ENCODE measurements around the gene ADCY4.
"Not testable (repeated sequence)": the region's sequence is repeated elsewhere in the genome, so short reads cannot be mapped to it uniquely, and the experiment has no call there.

The ADCY4 gene

DNA sequence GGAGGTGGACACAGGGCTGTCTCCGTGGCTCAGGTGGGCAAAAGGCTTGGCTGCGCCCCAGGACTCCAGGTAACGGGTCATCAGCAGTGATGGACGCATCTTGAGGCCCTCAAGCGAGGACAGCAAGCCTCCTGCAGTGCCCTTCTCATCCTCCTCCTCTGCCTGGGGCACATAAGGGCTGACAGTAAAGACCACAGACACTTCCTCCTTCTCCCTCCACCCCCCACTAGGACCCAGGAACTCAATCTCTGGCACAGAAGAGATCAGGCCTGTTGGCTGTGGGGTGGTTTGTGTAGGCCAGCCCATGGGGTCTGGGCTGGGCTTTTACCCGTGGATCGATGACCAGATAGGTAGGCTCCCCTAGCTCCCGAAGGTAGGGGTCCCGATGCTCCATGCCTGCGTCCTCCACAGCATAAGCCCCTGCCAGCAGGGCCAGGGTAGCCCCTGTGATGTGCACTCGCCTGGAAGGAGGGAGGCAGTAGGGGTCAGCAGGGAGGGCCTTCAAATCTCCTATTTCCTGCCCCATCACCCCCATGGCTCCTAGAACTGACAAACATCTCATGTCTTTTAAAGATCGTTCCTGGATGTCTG, 5.7 kb downstream of the ADCY4 start:
- Histone ChIP-seq H3K4me3 (ENCODE audit: insufficient read length, low read depth) (no peak overlapping the region), H3K9me3 (ENCODE audit: insufficient read depth, low read length) (no peaks in the 10 kb centered on the region), H3K9ac (ENCODE audit: insufficient read length, low read depth) (no peak overlapping the region), H3K4me1 (ENCODE audit: insufficient read depth, insufficient read length) (no peaks in the 10 kb centered on the region), H3K27me3 (ENCODE audit: insufficient read depth, insufficient read length) (peaks cover 43% of the 10 kb centered on the region), H3K36me3 (ENCODE audit: insufficient read depth, insufficient read length, low read length) (no peaks in the 10 kb centered on the region)
- TF ChIP-seq YY1 (IDR thresholded peaks at IDR 0.05; ENCODE audit: insufficient read depth, insufficient read length) (no peak), ZNF274 (IDR thresholded peaks at IDR 0.05; ENCODE audit: low read depth, low read length) (no peak), SUZ12 (IDR thresholded peaks at IDR 0.05; ENCODE audit: extremely low read depth, insufficient read depth, insufficient read length) (no peak)
- no peak for DNase-seq (ENCODE audit: low read depth, low spot score)

- not testable (repeated sequence) for H3K9ac ChIP-seq (ENCODE audit: insufficient read length, low read depth); H3K36me3 ChIP-seq (ENCODE audit: insufficient read depth, insufficient read length, low read length); H3K4me3 ChIP-seq (ENCODE audit: insufficient read length, low read depth); H3K9me3 ChIP-seq (ENCODE audit: insufficient read depth, low read length); DNase-seq (ENCODE audit: low read depth, low spot score); H3K4me1 ChIP-seq (ENCODE audit: insufficient read depth, insufficient read length)
- peaks cover 32% of the 10 kb centered on the region for H3K27me3 ChIP-seq (ENCODE audit: insufficient read depth, insufficient read length)
Observed at GRCh38 chr14:24327914-24328313, 7.0 kb downstream of the ADCY4 start.

GRCh38 chr14:24327303-24327702, 7.6 kb downstream of the ADCY4 start:
- no peak for DNase-seq (ENCODE audit: low read depth, low spot score)
- H3K9ac ChIP-seq (ENCODE audit: insufficient read length, low read depth), result no peak overlapping the region

GRCh38 chr14:24325963-24326362, 8.9 kb downstream of the ADCY4 start:
- H3K9ac ChIP-seq (ENCODE audit: insufficient read length, low read depth), result no peak overlapping the region
- H3K9me3 ChIP-seq (ENCODE audit: insufficient read depth, low read length), result no peaks in the 10 kb centered on the region
- no peak for TF ChIP-seq ZNF274 (IDR thresholded peaks at IDR 0.05; ENCODE audit: low read depth, low read length)
- no peak for TF ChIP-seq SUZ12 (IDR thresholded peaks at IDR 0.05; ENCODE audit: extremely low read depth, insufficient read depth, insufficient read length)
- no peak for TF ChIP-seq YY1 (IDR thresholded peaks at IDR 0.05; ENCODE audit: insufficient read depth, insufficient read length)
- no peaks in the 10 kb centered on the region for H3K4me1 ChIP-seq (ENCODE audit: insufficient read depth, insufficient read length)
- DNase-seq (ENCODE audit: low read depth, low spot score), result no peak
- no peak overlapping the region for H3K4me3 ChIP-seq (ENCODE audit: insufficient read length, low read depth)
- H3K36me3 ChIP-seq (ENCODE audit: insufficient read depth, insufficient read length, low read length), result no peaks in the 10 kb centered on the region
- H3K27me3 ChIP-seq (ENCODE audit: insufficient read depth, insufficient read length), result peaks cover 15% of the 10 kb centered on the region

More at GRCh38 chr14:24327303-24327702, 7.6 kb downstream of the ADCY4 start:
- Histone ChIP-seq H3K27me3 (ENCODE audit: insufficient read depth, insufficient read length) (peaks cover 26% of the 10 kb centered on the region), H3K36me3 (ENCODE audit: insufficient read depth, insufficient read length, low read length) (no peaks in the 10 kb centered on the region), H3K9me3 (ENCODE audit: insufficient read depth, low read length) (no peaks in the 10 kb centered on the region), H3K4me3 (ENCODE audit: insufficient read length, low read depth) (no peak overlapping the region), H3K4me1 (ENCODE audit: insufficient read depth, insufficient read length) (no peaks in the 10 kb centered on the region)
- TF ChIP-seq ZNF274 (IDR thresholded peaks at IDR 0.05; ENCODE audit: low read depth, low read length), result no peak
- no peak for TF ChIP-seq YY1 (IDR thresholded peaks at IDR 0.05; ENCODE audit: insufficient read depth, insufficient read length)
- TF ChIP-seq SUZ12 (IDR thresholded peaks at IDR 0.05; ENCODE audit: extremely low read depth, insufficient read depth, insufficient read length), result no peak

- Histone ChIP-seq H3K36me3 (ENCODE audit: insufficient read depth, insufficient read length, low read length) (no peaks in the 10 kb centered on the region), H3K27me3 (ENCODE audit: insufficient read depth, insufficient read length) (peaks cover 8% of the 10 kb centered on the region), H3K4me3 (ENCODE audit: insufficient read length, low read depth) (no peak overlapping the region), H3K4me1 (ENCODE audit: insufficient read depth, insufficient read length) (no peaks in the 10 kb centered on the region), H3K9ac (ENCODE audit: insufficient read length, low read depth) (no peak overlapping the region), H3K9me3 (ENCODE audit: insufficient read depth, low read length) (no peaks in the 10 kb centered on the region)
- no peak for DNase-seq (ENCODE audit: low read depth, low spot score)
- TF ChIP-seq ZNF274 (IDR thresholded peaks at IDR 0.05; ENCODE audit: low read depth, low read length) (no peak), SUZ12 (IDR thresholded peaks at IDR 0.05; ENCODE audit: extremely low read depth, insufficient read depth, insufficient read length) (no peak), YY1 (IDR thresholded peaks at IDR 0.05; ENCODE audit: insufficient read depth, insufficient read length) (no peak)
Observed at GRCh38 chr14:24325041-24325530, 9.8 kb downstream of the ADCY4 start.

DNA sequence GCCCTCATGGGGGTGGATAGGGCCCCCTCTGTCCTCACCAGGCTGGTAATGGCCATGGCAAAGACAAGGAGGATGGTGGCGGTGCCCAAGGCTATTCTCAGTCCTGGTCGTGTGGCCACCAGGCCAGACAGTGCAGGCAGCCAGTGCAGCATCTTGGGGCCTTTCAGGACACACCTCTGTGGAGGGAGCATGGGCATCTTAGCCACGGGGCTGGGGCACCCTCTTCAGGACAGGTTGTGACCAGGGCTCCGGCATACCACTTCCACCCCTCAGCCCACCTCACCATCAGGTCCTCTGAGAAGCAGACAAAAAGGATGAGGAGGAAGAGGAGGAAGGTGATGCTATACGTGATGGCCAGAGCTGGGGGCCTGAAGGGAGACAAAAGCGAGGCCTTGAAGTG, 10.8 kb downstream of the ADCY4 start:
- Histone ChIP-seq H3K27me3 (ENCODE audit: insufficient read depth, insufficient read length) (peaks cover 2% of the 10 kb centered on the region), H3K4me3 (ENCODE audit: insufficient read length, low read depth) (no peak overlapping the region), H3K4me1 (ENCODE audit: insufficient read depth, insufficient read length) (no peaks in the 10 kb centered on the region), H3K9ac (ENCODE audit: insufficient read length, low read depth) (no peak overlapping the region), H3K9me3 (ENCODE audit: insufficient read depth, low read length) (no peaks in the 10 kb centered on the region), H3K36me3 (ENCODE audit: insufficient read depth, insufficient read length, low read length) (no peaks in the 10 kb centered on the region)
- DNase-seq (ENCODE audit: low read depth, low spot score), result no peak
- TF ChIP-seq SUZ12 (IDR thresholded peaks at IDR 0.05; ENCODE audit: extremely low read depth, insufficient read depth, insufficient read length), result no peak
- no peak for TF ChIP-seq ZNF274 (IDR thresholded peaks at IDR 0.05; ENCODE audit: low read depth, low read length)
- TF ChIP-seq YY1 (IDR thresholded peaks at IDR 0.05; ENCODE audit: insufficient read depth, insufficient read length), result no peak

DNA sequence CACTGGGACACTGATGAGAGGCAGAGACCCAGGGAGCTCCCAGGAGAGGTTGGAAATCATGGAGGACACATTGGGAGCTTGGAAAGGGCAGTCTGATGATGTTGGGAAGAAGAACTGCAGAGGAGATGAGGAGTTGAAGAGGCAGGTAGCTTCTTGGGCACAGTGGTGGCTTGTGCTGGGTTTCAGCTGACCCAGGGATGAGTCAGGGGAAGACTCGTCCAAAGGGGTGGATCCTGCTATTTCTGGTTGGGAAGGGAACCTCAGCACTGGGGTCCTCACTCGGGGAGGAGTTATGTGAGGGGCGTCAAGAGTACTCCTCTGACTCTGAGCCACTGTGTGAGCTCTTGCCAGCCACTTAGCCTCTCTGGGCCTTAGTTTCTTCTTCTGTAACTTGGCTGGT, 11.5 kb downstream of the ADCY4 start:
- Histone ChIP-seq H3K9me3 (ENCODE audit: insufficient read depth, low read length) (no peaks in the 10 kb centered on the region), H3K4me1 (ENCODE audit: insufficient read depth, insufficient read length) (no peaks in the 10 kb centered on the region), H3K36me3 (ENCODE audit: insufficient read depth, insufficient read length, low read length) (no peaks in the 10 kb centered on the region), H3K27me3 (ENCODE audit: insufficient read depth, insufficient read length) (no peaks in the 10 kb centered on the region), H3K4me3 (ENCODE audit: insufficient read length, low read depth) (no peak overlapping the region), H3K9ac (ENCODE audit: insufficient read length, low read depth) (no peak overlapping the region)
- TF ChIP-seq SUZ12 (IDR thresholded peaks at IDR 0.05; ENCODE audit: extremely low read depth, insufficient read depth, insufficient read length), result no peak
- TF ChIP-seq ZNF274 (IDR thresholded peaks at IDR 0.05; ENCODE audit: low read depth, low read length), result no peak
- TF ChIP-seq YY1 (IDR thresholded peaks at IDR 0.05; ENCODE audit: insufficient read depth, insufficient read length), result no peak
- no peak for DNase-seq (ENCODE audit: low read depth, low spot score)

All from NT2/D1 (cell line).